ENCODE data around the gene CACNG4.

- TF ChIP-seq EZH2phosphoT487 (IDR thresholded peaks at IDR 0.05; ENCODE audit: borderline replicate concordance, low read length): no peak
- no peak for TF ChIP-seq CTCF (IDR thresholded peaks at IDR 0.05; ENCODE audit: low read depth, low read length, poor library complexity, severe bottlenecking)
Observed at GRCh38 chr17:66992911-66993442, 28.5 kb downstream of the CACNG4 start.
